SK-N-SH (cell line): ENCODE measurements around the gene MYMK.

Experiments used
- EP300 ChIP-seq, 2 experiments: IDR thresholded peaks; 2 replicates each; pipeline versions ENCODE4 v1.4.0 to v1.6.1; 2012; ENCODE audit warnings: borderline replicate concordance in 1 of 2, low read depth in 1 of 2, low read length in 1 of 2
- EZH2phosphoT487 ChIP-seq: fragments of 200-600 bp; sonication (generic); IDR thresholded peaks from 2 replicates; pipeline ENCODE4 v1.6.1; 2017; ENCODE audit warnings: low read depth, mixed run types, mild to moderate bottlenecking, antibody characterized with exemption, moderate library complexity, borderline replicate concordance
- GATA2 ChIP-seq: sonication (generic); formaldehyde crosslinking; IDR thresholded peaks from 2 replicates; pipeline ENCODE4 v1.5.0; 2020; ENCODE audit warnings: mild to moderate bottlenecking, missing genetic modification reagents
- JUND ChIP-seq: IDR thresholded peaks from 2 replicates; pipeline ENCODE4 v1.4.0; 2012
- POLR2AphosphoS5 ChIP-seq: IDR thresholded peaks from 2 replicates; pipeline ENCODE4 v1.6.1; 2012; ENCODE audit warnings: low read depth, low read length
- SMC3 ChIP-seq: IDR thresholded peaks from 2 replicates; pipeline ENCODE4 v1.6.1; 2012; ENCODE audit warnings: low read depth, low read length, improper control_type of control experiment
- YY1 ChIP-seq: IDR thresholded peaks from 2 replicates; pipeline ENCODE4 v1.4.0; 2012; ENCODE audit warnings: low read depth, mild to moderate bottlenecking
- TF ChIP-seq, protein P1 (sequence below): fragments of 200-600 bp; sonication (generic); IDR thresholded peaks from 2 replicates; pipeline ENCODE4 v1.6.1; 2017; ENCODE audit warnings: antibody characterized with exemption, mild to moderate bottlenecking, moderate library complexity
- TF ChIP-seq, protein P2 (sequence below): IDR thresholded peaks from 2 replicates; pipeline ENCODE4; 2012
- TF ChIP-seq, protein P3 (sequence below): IDR thresholded peaks from 2 replicates; pipeline ENCODE4 v1.6.1; 2012; ENCODE audit warnings: mild to moderate bottlenecking, low read depth, low read length, moderate library complexity

DNA sequence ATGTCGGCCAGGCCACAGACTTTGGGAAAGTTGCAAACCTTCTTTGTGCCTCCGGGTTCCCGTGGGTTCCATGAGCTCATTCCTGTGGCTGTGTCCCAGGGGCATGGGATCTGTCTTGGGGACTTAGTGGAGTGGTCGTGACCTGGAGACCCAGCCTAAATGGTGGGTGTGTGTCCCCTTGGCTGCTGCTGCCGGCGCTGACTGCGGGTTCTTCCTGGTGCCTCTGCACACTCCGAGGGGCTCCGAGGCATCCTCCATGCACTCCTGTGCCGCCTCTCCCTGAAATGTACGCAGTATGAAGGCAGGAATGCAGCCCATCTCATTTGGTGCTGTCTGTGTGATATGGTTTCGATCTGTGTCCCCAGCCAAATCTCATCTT, 24.9 kb downstream of the MYMK start:
- TF ChIP-seq EP300 (IDR thresholded peaks at IDR 0.05; ENCODE audit: borderline replicate concordance in 1 of 2, low read depth in 1 of 2, low read length in 1 of 2), result no peak
- TF ChIP-seq, protein P1, sequence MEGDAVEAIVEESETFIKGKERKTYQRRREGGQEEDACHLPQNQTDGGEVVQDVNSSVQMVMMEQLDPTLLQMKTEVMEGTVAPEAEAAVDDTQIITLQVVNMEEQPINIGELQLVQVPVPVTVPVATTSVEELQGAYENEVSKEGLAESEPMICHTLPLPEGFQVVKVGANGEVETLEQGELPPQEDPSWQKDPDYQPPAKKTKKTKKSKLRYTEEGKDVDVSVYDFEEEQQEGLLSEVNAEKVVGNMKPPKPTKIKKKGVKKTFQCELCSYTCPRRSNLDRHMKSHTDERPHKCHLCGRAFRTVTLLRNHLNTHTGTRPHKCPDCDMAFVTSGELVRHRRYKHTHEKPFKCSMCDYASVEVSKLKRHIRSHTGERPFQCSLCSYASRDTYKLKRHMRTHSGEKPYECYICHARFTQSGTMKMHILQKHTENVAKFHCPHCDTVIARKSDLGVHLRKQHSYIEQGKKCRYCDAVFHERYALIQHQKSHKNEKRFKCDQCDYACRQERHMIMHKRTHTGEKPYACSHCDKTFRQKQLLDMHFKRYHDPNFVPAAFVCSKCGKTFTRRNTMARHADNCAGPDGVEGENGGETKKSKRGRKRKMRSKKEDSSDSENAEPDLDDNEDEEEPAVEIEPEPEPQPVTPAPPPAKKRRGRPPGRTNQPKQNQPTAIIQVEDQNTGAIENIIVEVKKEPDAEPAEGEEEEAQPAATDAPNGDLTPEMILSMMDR, result no peak
- TF ChIP-seq JUND, result no peak
- no peak for TF ChIP-seq EZH2phosphoT487
- TF ChIP-seq SMC3, result no peak
- TF ChIP-seq GATA2 (CRISPR knock-in tag), result no peak
- TF ChIP-seq, protein P2, sequence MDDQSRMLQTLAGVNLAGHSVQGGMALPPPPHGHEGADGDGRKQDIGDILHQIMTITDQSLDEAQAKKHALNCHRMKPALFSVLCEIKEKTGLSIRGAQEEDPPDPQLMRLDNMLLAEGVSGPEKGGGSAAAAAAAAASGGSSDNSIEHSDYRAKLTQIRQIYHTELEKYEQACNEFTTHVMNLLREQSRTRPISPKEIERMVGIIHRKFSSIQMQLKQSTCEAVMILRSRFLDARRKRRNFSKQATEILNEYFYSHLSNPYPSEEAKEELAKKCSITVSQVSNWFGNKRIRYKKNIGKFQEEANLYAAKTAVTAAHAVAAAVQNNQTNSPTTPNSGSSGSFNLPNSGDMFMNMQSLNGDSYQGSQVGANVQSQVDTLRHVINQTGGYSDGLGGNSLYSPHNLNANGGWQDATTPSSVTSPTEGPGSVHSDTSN, result no peak
- TF ChIP-seq, protein P3, sequence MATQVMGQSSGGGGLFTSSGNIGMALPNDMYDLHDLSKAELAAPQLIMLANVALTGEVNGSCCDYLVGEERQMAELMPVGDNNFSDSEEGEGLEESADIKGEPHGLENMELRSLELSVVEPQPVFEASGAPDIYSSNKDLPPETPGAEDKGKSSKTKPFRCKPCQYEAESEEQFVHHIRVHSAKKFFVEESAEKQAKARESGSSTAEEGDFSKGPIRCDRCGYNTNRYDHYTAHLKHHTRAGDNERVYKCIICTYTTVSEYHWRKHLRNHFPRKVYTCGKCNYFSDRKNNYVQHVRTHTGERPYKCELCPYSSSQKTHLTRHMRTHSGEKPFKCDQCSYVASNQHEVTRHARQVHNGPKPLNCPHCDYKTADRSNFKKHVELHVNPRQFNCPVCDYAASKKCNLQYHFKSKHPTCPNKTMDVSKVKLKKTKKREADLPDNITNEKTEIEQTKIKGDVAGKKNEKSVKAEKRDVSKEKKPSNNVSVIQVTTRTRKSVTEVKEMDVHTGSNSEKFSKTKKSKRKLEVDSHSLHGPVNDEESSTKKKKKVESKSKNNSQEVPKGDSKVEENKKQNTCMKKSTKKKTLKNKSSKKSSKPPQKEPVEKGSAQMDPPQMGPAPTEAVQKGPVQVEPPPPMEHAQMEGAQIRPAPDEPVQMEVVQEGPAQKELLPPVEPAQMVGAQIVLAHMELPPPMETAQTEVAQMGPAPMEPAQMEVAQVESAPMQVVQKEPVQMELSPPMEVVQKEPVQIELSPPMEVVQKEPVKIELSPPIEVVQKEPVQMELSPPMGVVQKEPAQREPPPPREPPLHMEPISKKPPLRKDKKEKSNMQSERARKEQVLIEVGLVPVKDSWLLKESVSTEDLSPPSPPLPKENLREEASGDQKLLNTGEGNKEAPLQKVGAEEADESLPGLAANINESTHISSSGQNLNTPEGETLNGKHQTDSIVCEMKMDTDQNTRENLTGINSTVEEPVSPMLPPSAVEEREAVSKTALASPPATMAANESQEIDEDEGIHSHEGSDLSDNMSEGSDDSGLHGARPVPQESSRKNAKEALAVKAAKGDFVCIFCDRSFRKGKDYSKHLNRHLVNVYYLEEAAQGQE, result no peak
- no peak for TF ChIP-seq YY1
- TF ChIP-seq POLR2AphosphoS5, result no peak
